ENCODE results near the gene PTGFRN. TPM values are rescaled to one million over a fixed set of nuclear protein-coding genes. Genes with fewer than 3 reads are reported as not detected.

Gene PTGFRN
- total and polyA plus RNA-seq, 2 of the 13 experiments (the other 11 are each of a cell fraction or from before 2014, with no cell fraction given), result 3.3 to 11.3 TPM

GRCh38 chr1:116991918-116992317, 82.2 kb downstream of the PTGFRN start:
- POLR2A ChIA-PET, result no interaction called here
- FAIRE-seq (no peak), DNase-seq (ENCODE audit: low spot score) (no peak), ATAC-seq (no peak)
- Histone ChIP-seq H3K9me3 (ENCODE audit: low read length) (no peaks in the 10 kb centered on the region), H3K4me1 (ENCODE audit: insufficient read depth, low read length) (peaks cover 5% of the 10 kb centered on the region; the same call in 1 of the 2 replicates), H3K36me3 (replicated peaks in 1 of 2; ENCODE audit: control insufficient read depth in 1 of 2, insufficient read depth in 2 of 2, low read length in 2 of 2) (no peaks in the 10 kb centered on the region), H3K4me2 (ENCODE audit: low read depth, low read length) (no peak overlapping the region), H3K4me3 (replicated peaks in 1 of 3; ENCODE audit: insufficient read depth in 1 of 3, low read depth in 2 of 3, low read length in 3 of 3) (no peak overlapping the region), H4K20me1 (ENCODE audit: insufficient read depth, low read length) (no peaks in the 10 kb centered on the region), H3K27me3 (ENCODE audit: control insufficient read depth in 1 of 2, insufficient read depth in 2 of 2, low read length in 2 of 2) (no peaks in the 10 kb centered on the region), H3K9ac (ENCODE audit: insufficient read depth, low read depth, low read length) (no peak overlapping the region), H3K27ac (ENCODE audit: extremely low read length, insufficient read depth, low read length) (no peak overlapping the region), H3K79me2 (ENCODE audit: insufficient read depth, low read length) (no peaks in the 10 kb centered on the region), H2AFZ (ENCODE audit: low read length) (no peak overlapping the region)
- no TSS peak for BruUV-seq (replicated peaks)
- intact Hi-C loops (cut with micrococcal nuclease; ENCODE audit: unreplicated experiment) (no loop called here), in situ Hi-C loops (cut with HindIII; ENCODE audit: extremely low pct_ligation_motif_present, low pct_unique_long_range_greater_than_20kb) (no loop called here)
- 45% methylated on average over 1 of the region's 1 CpG for WGBS (ENCODE audit: low lambda C conversion rate)
- no peak for TF ChIP-seq ZNF563 (CRISPR knock-in tag; IDR thresholded peaks at IDR 0.05)
- no peak for TF ChIP-seq MNT (IDR thresholded peaks at IDR 0.05)
- TF ChIP-seq SIN3B (IDR thresholded peaks at IDR 0.05; ENCODE audit: low read length), result no peak
- no peak for TF ChIP-seq TIGD3 (CRISPR knock-in tag; IDR thresholded peaks at IDR 0.05; ENCODE audit: borderline replicate concordance)
- no peak for TF ChIP-seq GABPA (IDR thresholded peaks at IDR 0.05; ENCODE audit: low read depth, low read length)
- no peak for TF ChIP-seq GABPA (CRISPR knock-in tag; IDR thresholded peaks at IDR 0.05; ENCODE audit: low read depth)
- no peak for TF ChIP-seq ZNF576 (CRISPR knock-in tag; IDR thresholded peaks at IDR 0.05)
- TF ChIP-seq CBX5 (CRISPR knock-in tag; IDR thresholded peaks at IDR 0.05; ENCODE audit: borderline replicate concordance), result no peak
- TF ChIP-seq ZNF629 (CRISPR knock-in tag; conservative IDR thresholded peaks at IDR 0.05), result no peak
- TF ChIP-seq ZNF646 (CRISPR knock-in tag; IDR thresholded peaks at IDR 0.05), result no peak
- no peak for TF ChIP-seq RNF2 (conservative IDR thresholded peaks at IDR 0.05; ENCODE audit: low read depth)
- TF ChIP-seq ZNF329 (CRISPR knock-in tag; IDR thresholded peaks at IDR 0.05; ENCODE audit: low read depth), result no peak
- no peak for TF ChIP-seq ZNF10 (CRISPR knock-in tag; IDR thresholded peaks at IDR 0.05; ENCODE audit: borderline replicate concordance, low read depth)
- no peak for TF ChIP-seq FIP1L1 (IDR thresholded peaks at IDR 0.05; ENCODE audit: borderline replicate concordance, insufficient read depth, low read depth, low read length)
- CTCF ChIA-PET (ENCODE audit: low intra/inter-chr PET ratio, low total read pairs), result no interaction called here

Measured in HepG2 (cell line).